HG03064 (cell line): ENCODE data around the gene CRISP3.
"Not testable (repeated sequence)": the region's sequence is repeated elsewhere in the genome, so short reads cannot be mapped to it uniquely, and the experiment has no call there.

Experiments used
- ATAC-seq: cut with Tn5 transposase; IDR thresholded peaks from one replicate; pipeline ENCODE4 v1.9.1; 2021; ENCODE audit warnings: low read depth; ENCODE audit not compliant: unreplicated experiment

The CRISP3 gene

GRCh38 chr6:49744259-49744658 lies at the start of gene CRISP3:
Gene CRISP3, minus strand, starts transcription at chr6:49744388. Its CDS starts 21 bp downstream, at chr6:49744367.
- no peak for ATAC-seq

DNA sequence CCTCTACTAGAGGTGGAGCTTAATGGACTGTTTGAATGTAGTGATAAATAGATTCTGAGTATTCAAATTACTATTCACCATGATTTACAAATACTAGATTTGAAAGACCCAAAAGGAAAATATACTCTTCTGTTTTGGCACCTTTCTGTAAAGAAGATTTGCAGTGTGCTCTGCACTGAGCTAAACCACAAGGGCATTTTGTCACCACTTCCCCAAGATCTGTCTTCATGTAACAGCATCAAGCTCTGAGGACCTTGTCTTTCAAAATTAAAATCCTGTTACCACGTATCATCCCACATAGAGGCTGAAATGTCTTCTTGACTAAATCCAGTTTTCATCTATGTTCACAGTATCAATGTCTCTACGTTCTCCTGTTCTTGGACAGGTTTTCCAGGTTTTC lies 46.2 kb upstream of the CRISP3 start:
- ATAC-seq, result no peak

GRCh38 chr6:49787176-49787575 lies 43.0 kb upstream of the CRISP3 start, which contains the start of gene PGK2:
Gene PGK2, minus strand, starts transcription at chr6:49787285. Its CDS starts 98 bp downstream, at chr6:49787187.
- ATAC-seq, result no peak

- ATAC-seq, result no peak
Observed at GRCh38 chr6:49784272-49784671, 40.1 kb upstream of the CRISP3 start.

- ATAC-seq, result no peak
Observed at GRCh38 chr6:49782725-49783124, 38.5 kb upstream of the CRISP3 start.

DNA sequence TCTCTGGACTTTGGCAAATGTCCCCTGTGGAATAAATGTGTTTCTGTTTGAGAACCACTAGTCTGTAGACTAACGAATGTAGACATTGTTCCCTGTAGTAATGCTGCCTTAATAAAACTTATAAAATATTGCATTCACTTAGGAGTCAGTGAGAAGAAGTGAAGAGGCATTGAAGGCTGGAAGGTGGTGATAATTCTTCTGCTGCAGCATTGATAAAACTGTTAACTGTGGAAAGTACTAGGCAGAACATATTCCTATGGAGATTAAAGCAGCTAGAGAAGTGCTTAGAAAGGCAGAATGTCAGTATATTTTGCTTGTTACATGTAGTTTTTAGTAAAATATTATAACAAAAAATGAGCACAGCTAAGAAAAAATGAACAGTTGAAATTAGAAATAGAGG lies 38.1 kb upstream of the CRISP3 start:
- no peak for ATAC-seq

GRCh38 chr6:49776444-49776843 lies 32.3 kb upstream of the CRISP3 start:
- no peak for ATAC-seq

DNA sequence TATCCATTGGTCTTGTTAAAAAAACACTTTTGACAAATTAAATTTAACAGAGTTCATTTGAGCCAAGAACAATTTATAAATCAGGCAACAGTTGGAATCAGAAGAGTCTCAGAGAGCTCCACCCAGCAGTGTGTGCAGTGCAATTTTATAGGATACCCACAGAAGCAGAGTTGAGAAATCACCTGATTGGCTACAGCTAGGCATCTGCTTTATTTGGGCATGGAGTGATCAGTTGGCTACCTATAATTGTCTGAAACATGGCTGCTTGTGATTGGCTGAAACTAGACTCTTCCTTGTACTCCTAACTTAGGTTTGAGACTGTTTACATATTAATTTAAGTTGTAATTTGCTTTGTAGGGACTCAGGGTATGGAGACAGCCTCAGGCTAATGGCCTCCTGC lies 30.9 kb upstream of the CRISP3 start:
- ATAC-seq, result no peak

- ATAC-seq, result no peak
Observed at GRCh38 chr6:49772285-49772684, 28.1 kb upstream of the CRISP3 start.

DNA sequence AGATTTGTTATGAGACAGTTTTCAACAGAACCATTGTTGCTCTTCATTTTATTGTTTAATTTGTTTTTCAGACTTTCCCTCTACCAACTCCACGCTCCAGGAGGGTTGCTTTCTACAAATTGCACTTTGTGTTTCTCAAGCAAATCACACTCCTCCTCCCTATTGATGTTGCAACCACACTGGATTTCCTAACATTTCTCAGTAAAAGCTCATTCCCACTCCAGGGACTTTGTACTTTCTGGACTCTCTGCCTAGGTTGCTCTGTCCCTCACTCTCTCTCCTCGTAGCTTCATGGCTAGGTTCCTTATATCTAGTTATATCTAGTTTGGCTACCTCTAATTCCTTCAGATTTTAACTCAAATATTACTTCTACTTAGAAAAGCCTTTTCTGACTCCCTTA lies 22.6 kb upstream of the CRISP3 start:
- ATAC-seq, result no peak

DNA sequence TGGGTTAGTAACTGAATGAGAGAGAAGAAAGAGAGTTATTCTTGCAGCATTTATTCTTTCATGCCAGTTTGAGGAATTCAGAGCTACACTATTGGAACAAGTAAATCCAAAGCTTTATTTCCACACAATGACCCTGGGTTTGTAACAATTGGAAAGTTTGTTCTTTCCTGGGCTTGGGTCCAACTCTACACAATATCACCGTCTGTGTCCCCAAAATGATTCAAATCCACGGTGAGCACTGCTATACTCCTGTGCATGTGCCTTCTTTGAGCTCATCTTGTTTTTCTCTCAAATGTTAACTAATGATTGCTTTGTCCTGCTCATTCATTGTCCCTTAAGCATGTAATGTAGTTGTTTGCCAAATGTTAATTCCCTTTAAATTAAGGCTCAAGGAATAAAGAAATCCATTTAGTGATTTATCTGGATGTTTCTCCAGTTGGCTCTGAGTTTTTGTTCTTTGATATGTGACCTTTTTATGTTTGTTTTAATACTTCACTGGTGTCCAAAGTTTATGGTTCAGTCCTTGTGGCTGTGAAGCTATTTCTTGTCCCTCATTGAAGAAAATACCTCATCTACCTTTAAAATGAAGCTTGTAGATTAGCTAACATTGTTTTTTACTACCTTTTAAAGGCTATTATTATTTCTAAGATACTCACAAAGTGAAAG lies 20.5 kb upstream of the CRISP3 start:
- ATAC-seq, result no peak

DNA sequence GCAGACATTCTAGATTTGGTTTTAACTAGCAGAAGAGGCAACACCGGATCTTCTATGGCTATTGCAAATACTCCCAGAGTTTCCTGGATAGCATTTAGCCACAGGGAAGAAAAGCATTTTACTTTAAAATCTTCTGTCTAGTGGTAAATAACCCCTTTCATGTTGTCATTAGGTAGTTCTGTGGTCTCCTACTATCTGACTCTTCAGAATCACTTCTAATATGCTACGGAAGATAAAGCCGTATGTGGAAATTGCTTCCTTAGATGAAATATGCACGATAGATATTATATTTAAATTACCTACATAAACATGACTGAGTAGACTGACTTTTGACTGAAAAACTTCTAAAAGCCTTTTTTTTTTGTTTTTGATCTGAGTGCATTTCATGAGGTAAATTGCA lies 759 bp downstream of the CRISP3 start:
- ATAC-seq, result no peak

DNA sequence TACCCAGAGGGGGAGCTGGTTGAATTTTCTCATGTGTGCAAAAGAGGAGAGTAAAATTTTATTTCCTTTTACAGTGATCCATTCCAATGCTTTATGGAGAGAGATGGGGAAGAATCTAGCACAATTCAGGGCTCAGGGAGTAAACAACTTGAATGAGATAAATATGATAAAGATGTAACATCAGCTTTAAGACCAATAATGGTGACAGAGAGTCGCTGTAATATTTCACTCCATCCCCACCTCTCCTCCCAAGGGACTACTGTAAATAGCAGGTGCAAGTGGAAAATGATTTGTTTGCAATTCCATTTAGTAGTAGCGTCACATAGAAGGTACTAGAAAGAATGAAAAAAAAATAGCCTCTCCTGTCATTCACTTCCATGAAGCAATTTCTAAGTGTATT lies 4.8 kb downstream of the CRISP3 start:
- ATAC-seq, result no peak

DNA sequence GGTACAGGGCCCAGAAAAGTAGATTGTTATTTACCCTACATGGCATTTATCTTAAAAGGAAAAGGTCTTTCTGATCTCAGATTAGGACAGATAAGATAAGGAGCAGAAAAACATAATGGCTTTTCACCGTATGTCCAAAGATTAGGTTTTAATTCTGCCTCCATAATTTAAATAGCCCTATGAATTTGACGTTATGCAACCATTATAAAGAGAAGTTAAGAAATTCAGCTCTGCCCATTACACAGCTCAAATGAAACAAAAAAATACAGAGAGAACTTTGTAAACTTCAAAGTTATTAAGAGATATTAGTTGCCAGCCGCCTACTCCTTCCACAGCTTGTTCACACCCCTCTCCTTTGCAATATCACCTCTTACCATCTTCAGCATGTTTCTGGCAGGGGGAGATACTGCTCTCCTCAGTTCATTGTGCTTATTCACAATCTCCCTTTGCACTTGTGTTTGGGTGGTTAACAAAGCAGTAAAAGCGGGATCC lies 8.1 kb downstream of the CRISP3 start:
- ATAC-seq, result no peak

DNA sequence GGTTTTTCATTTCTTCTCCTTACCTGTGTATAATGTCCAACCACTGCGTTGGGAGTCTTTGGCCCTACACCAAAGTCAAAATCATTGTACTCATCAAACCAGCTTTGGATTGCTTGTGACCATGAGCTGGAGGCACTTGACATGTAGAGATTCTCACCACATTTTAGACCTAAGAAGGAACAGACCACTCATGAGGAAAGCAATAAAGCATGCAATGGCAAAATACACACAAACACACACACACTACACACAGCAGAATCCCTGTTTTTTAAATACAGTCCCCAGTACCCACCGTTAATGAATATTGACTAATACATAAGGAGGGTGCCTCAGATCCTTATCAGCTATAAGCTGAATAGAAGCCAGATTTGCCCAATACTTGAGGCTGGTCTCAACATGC lies 10.5 kb downstream of the CRISP3 start:
- no peak for ATAC-seq

- no peak for ATAC-seq
Observed at GRCh38 chr6:49732781-49733180, 11.4 kb downstream of the CRISP3 start.

GRCh38 chr6:49730251-49730650 lies 13.9 kb downstream of the CRISP3 start:
- ATAC-seq, result no peak

DNA sequence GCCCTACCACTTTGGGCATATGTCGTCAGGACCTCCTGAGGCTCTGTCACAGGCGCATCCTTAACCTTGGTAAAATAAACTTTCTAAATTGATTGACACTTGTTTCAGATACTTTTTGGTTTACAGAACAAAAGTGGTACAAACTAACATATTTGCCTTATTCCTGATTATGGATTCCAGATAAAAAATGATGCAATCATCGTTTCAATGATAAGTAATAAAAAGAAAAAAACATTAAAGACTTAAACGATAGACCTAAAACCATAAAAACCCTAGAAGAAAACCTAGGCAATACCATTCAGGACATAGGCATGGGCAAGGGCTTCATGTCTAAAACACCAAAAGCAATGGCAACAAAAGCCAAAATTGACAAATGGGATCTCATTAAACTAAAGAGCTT lies 20.3 kb downstream of the CRISP3 start:
- ATAC-seq, result not testable (repeated sequence)

DNA sequence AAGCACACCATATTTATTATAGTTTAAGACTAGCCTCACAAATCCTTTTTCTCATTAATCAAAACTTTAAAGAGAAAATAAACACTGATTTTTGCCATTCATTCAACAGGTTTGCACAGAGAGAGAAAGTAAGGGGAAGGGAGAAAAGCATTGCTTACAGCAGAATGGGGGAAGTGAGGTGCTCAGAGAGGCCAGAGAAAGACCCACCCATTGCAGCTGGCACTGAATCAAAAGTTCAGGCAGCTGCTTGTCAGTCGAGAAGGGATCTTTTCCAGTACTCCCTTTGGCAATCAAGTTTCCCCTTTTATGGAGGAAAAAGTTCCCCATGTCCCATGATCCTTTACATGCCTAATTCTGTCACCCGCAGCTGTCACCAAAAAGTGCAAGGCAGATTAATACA lies 22.9 kb downstream of the CRISP3 start:
- no peak for ATAC-seq

DNA sequence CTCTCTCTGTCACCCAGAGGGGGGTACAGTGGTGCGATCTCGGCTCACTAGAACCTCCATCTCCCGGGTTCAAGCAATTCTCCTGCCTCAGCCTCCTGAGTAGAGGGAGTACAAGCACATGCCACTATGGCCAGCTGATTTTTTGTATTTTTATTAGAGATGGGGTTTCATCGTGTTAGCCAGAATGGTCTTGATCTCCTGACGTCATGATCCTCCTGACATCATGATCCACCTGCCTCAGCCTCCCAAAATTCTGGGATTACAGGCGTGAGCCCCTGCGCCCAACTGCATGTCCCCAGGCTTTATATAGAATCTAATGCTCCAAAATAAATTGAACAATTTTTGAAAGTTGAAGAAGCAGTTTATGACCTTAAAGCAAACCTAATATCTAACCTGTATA lies 23.8 kb downstream of the CRISP3 start:
- no peak for ATAC-seq

GRCh38 chr6:49713346-49713745 lies 30.8 kb downstream of the CRISP3 start, which contains the start of gene CRISP2:
Gene CRISP2, minus strand, starts transcription at chr6:49713543. Its CDS starts 4,347 bp downstream, at chr6:49709196.
- no peak for ATAC-seq

DNA sequence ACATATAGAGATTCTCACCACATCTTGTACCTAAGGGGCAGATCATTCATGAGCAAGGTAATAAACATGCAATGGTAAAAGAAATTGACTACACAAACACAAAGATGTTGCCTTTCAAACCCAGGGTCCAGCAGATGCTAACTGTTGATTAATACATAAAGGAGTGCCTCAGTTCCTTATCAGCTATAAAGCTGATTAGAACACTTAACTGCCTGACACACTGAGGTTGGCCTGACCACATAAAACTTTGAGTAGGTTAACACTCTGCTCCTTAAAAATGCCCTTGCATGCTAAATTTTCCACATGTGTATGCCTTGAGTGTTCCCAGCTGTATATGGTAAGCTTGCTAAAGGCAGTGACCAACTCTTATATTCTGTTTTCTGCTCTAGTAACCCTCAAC lies 45.7 kb downstream of the CRISP3 start:
- no peak for ATAC-seq

DNA sequence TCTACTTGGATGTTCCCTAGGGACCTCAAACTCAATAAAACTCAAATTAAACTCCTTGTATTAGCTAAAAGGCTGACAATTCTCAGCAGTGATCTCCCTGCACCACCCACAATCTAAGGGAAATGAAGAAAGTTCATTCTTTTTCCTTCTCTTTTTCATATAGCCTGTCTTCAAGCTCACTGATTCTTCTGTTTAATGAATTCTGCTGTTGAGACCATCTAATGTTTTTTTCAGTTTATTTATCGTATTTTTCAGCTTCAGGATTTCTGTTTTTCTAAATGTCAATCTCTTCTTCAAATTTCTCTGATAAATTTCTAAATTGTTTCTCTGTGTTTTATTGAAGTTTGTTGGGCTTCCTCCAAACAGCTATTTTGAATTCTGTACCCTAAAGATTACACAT lies 50.7 kb downstream of the CRISP3 start:
- no peak for ATAC-seq
